CD4-positive, alpha-beta T cell treated with Interleukin-2 at 100 ng/mL for 4 hours (primary cell): ENCODE data around the gene ARHGEF40.

ENCODE experiments used
- DNase-seq: peaks from one replicate; pipeline ENCODE4 v3.0.0-alpha.2; 2020; ENCODE audit warnings: low spot score

The ARHGEF40 gene

DNA sequence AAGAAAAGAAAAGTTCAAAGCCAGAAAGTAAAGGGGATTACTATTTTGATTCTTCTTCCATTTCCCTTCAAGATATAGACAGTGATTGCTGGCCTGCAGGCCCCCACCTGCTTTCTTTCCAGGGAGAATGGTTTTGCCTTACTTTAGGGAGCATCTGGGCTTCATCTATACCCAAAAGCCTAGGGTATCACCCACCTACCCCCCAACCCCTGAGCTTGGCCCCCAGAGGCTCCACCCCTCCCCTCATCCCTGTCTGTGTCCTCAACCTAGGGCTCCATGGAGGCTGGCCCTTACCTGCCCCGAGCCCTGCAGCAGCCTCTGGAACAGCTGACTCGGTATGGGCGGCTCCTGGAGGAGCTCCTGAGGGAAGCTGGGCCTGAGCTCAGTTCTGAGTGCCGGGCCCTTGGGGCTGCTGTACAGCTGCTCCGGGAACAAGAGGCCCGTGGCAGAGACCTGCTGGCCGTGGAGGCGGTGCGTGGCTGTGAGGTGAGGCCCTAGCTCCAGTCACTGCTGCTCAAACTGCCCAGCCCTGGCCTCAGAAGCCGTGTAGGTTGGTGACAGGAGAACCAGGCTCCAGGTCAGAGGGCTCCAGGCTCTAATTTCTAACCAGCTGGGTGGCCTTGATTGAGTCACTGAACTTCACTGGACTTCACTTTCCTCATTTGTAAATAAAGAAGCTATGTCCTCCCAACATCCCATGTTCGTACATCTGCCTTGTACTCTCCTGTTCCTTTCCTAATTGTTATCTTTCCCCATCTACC, 13.6 kb downstream of the ARHGEF40 start:
- no peak for DNase-seq

DNA sequence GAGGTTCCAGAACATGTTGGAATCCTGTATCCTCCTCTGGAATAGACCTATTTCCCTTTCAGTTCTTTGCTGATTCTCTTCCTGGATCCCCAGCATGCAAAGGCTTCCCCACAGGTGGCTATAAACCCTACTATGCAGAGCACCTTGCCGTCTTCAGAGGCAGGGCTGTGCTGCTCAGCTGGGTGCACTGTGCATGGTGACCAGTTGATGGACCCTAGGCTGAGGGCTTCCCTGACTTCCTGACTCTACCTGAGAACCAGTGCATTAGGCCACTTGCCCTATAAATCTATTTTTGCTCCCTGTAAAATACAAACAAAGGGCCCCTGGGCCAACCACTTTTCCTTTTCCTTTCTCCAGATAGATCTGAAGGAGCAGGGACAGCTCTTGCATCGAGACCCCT, 14.3 kb downstream of the ARHGEF40 start:
- no peak for DNase-seq

DNA sequence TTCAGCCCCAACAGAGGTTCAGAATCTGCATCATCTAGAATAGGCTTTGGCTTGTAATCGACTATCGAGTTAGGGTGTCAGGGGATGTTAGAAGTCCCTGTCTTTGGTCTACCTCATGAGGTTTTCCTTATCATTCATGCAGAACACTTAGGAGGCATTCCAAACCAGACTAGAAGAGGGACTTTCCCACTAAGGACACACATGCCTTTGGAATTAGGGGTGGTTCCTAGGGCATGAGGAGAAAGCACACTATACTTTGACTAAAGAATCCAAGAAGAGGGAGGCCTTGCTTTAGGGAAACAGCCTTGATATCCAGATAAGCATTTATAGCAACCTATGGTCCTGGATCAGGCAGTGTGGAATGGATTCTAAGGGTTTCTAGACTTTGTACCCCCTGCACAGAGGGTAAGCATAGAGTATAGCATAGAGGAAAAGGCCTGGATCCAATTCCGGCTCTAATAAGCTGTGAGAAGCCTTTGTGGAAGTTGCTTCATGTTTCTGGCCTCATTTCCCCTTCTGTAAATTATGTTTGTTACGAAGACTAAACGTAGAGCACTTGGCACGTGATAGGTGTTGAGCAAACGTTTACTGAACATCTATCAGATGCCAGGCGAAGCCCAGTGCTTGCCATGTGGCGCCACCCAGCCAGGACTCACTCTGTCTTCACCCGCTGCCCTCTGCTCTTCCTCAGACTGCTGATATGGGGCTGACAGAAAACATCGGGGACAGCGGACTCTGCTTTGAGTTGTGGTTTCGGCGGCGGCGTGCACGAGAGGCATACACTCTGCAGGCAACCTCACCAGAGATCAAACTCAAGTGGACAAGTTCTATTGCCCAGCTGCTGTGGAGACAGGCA, 15.1 kb downstream of the ARHGEF40 start:
- no peak for DNase-seq

DNA sequence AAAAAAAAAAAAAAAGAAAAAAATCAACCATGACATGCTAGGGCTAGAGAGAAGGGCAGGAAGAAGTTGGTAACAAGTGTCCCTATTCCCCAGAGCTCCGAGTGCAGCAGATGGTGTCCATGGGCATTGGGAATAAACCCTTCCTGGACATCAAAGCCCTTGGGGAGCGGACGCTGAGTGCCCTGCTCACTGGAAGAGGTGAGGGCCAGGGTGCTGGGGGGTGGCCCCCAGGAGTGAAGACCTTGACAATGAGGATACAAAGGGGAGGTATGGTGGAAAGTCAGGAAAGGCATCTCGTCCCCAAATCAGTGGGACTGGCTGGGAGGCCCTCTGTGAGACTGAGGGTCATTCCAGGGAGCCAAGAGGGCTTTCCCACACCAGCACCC, 16.8 kb downstream of the ARHGEF40 start:
- DNase-seq: no peak

DNA sequence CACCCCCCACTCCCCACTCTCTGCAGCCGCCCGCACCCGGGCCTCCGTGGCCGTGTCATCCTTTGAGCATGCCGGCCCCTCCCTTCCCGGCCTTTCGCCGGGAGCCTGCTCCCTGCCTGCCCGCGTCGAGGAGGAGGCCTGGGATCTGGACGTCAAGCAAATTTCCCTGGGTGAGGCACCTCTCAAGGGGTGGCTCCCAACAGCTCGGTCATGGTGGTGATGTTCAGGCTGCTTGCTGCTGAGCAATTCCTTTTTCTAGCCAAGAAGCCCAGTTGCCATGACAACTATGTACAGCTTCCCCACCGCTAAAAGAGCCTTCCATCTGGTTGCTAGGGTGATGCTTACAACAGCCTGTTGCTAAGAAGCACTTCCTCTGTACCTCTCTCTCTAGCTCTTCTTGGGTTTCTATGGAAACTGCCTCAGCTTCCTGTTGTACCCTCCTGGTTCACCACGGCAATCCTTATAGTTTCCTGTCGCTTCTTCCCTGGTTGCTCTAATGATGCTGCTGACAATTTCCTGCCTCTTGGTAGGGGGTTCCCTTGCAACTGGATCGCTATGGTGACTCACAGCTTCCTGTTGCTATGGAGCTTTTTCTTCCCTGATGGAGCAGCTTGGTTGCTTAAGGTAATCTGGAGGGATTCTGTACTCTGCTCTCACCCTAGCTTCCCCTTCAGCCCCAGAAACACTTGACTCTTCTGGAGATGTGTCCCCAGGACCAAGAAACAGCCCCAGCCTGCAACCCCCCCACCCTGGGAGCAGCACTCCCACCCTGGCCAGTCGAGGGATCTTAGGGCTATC, 17.4 kb downstream of the ARHGEF40 start:
- peak; percentile 97 for DNase-seq

DNA sequence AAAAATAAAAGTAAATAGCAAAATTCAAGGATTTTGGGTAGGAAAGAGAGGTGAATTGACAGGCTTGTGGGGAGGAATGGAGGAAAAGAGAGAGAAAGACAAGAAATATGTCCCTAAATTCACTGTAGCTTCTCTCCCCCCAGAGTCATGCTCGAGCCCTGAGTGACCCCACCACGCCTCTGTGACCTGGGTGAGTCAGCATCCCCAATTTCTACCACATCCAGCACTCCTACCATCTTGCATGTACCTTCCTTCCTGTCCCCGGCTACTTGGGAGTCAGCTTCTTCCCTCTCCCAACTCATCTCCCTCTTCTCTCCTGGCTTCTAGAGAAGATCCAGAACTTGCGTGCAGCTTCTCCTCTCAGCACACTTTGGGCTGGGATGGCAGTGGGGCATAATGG, 18.6 kb downstream of the ARHGEF40 start:
- no peak for DNase-seq

DNA sequence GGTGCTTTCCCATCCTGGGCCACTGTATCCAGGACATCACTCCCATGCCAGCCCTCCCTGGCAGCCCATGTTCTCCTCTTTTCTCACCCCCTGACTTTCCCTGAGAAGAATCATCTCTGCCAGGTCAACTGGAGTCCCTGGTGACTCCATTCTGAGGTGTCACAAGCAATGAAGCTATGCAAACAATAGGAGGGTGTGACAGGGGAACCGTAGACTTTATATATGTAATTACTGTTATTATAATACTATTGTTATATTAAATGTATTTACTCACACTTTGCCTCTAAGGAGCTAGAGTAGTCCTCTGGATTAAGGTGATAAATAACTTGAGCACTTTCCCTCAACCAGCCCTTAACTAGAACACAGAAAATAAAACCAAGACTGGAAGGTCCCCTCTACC, 19.2 kb downstream of the ARHGEF40 start:
- no peak for DNase-seq

DNA sequence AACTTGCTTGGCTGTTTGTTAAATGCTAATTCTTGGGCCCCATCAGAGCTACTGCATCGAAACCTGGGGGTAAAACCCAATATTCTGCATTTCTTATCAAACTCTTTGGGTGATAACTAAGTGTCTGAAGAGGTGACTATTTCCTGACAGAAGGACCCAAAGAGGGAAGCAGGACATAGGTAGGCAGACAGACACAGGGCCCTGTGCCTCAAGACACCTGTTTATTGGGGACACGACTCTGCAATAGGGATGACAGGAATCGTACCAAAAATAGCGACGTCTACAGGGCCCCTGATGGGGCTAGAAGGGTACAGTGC, 19.7 kb downstream of the ARHGEF40 start:
- DNase-seq: no peak

DNA sequence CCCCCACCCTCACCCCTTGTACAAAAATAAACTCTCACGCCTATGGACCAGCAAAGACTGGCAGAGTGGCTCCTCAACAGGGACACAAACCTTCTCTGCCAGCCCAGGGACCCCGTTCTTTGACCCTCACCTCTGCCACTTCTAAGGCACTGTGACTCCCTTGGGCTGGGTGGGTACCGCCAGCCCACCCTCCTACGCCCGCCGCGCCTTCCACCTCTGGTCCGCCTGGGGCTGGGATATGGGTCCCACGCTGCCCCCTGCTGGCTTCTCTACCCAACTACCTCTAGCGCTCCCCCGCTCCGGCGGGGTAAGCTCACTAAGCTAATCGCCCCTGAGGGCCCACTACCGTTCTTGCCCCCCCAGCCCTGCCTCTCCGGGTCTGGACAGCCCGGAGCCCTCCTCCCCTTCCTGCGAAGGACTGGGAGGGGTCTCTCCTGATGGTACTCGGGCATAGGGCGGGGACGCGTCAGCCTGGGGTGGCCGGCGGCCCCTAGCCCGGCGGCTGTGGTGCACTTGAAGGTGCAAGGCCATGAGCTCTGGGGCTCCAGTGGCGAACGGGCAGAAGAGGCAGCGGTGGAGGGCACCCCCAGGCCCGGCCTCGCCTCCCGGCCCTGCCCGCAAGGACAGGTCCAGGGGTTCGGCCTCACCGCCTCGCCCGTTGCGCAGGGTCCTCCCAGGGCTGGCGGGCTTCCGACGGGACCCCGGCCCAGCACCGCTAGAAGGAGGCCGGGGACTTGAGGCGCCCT, 20.3 kb downstream of the ARHGEF40 start:
- no peak for DNase-seq

DNA sequence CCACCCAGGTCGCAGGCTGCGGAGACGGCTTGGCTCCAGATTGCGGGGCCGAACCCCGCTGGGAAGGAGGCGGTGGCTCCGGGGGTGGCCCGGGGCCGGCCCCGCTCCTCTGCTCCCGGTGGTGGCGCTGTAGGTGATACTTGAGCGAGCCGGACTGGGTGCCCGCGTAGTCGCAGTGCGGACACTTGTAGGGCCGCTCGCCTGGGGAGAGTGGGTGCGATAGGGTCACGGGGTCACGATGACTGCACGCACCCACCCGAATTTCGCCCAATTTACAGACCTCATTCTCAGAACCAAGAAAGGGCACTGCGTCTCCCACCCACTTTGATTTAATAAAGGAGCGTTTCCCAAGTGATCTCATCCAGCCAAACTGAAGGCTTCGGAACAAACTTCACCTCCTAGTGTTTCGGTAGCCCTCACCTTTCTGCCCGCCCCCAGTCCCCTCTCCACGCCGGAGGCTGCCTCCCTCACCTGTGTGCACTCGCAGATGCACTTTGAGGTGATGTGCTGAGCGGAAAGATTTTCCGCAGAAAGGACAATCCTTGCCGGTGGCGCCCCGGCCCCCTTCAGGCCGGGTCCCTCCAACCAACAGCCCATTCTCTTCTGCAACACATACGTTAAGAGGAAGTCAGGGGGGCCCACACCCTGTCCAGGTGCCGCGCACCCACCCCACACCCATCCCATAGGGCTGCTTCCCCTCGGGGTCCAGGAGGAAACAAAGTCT, 21.0 kb downstream of the ARHGEF40 start:
- DNase-seq: no peak

DNA sequence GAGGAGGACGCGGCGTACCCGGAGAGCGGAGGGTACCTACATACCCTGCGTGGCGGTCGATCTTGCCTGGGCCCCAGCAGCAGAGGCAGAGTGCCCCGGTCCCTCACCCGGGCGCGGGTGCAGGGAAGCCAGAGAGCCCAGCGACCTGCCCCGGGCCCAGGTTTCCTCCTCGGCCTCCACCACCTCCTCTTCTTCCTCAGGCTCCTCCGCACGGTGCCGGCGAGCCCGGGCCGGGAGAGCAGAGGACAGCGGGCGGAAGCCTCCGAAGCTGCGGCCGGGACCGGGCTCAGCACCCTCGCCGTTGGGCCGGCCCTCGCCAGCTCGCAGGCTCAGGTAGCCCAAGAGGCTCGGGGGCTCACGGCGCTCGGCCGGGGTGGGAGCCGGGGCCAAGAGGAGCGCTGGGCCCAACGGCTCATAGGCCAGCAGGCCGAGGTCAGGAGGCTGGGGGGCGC, 21.7 kb downstream of the ARHGEF40 start:
- no peak for DNase-seq

DNA sequence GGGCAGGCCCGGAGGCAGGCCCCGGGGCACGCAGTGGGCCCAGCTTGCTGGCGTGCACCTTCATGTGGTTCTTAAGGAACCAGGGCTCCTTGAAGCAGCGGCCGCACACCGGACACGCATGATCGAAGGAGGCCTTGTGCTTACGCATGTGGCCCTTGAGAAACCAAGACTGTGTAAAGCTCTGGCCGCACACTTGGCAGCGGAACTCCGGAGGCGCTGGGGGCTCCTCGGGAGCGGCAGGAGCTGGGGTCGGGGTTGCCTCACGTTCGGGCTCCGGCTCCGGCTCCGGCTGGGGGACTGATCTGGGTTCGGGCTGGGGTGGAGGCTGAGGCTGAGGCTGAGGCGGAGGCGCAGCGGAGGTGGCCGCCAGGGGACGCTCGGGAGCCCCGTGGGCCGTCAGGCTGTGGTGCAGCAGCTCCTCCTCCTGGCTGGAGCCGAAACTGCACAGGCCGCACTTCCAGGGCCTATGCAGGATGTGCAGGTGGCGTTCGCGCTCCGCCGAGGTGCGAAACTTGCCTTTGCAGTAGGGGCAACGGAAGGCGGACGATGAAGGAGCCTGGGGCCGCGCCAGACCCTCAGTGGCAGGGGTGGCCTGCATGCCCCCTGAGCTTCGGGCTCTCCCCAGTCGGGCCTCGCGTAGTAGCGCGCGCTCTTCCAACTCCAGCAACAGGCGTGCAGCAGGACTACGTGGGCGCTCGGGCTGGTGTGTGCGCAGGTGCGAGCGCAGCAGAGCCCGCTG, 22.3 kb downstream of the ARHGEF40 start:
- DNase-seq: peak; percentile 90

DNA sequence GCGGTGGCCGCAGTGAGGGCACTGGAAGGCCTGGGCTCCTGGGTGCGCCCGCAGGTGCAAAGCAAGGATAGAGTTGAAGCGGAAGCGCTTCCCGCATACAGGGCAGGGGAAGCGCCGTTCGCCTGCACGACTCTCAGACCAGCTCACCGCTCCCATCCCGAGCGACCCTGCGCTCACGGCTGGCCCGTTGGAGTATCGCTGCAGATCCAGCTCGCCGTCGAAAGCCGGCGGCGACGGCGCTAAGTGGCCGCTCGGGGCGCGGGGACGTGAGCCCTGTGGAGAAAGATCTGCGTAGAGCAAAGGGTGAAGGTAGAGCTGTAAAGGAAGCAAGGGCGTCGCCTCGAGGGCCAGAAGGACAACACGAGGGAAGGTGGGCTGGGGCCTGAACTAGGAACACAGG, 22.9 kb downstream of the ARHGEF40 start:
- DNase-seq: no peak

DNA sequence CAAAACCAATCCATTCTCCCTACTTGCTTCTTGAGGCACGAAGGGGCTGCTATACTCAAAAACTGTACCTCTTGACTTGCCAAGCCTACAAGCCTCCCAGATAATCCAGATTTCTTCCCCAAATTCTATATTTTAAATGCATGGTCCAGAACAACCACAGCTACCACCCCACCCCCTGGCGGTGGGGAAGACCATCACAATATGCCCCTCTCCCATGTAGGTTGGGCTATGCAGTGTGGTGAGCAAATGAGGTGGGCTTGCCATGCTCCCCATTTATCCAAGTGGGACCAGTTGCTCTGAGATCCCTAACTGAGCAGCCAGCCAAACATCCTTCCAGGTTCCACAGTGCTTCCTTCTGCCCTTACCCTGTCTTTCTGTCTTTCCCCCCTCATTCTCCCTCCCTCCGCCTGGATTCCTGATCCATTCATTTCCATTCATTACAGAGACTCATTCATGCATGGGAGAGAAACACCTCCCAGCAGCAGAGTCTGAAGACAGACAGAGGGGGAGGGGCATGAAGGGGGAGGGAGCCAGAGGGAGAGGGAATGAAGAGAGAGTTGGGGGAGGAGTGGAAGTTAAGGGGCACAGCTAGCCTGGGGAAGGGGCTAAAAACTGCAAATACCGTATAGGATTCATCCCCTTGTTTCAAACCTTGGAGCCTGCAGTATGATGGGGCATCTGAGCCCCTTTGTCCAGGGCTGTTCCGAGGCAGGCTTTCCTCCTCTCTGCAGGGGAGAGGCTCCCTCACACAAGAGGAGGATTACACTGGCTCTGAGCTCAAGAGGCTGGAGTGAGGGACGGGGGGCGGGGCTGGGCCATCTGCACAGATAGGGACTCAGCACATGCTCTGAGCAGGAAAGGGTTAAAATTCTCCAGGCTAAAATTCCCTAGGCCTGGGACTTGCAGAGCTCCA, 23.9 kb downstream of the ARHGEF40 start:
- no peak for DNase-seq

DNA sequence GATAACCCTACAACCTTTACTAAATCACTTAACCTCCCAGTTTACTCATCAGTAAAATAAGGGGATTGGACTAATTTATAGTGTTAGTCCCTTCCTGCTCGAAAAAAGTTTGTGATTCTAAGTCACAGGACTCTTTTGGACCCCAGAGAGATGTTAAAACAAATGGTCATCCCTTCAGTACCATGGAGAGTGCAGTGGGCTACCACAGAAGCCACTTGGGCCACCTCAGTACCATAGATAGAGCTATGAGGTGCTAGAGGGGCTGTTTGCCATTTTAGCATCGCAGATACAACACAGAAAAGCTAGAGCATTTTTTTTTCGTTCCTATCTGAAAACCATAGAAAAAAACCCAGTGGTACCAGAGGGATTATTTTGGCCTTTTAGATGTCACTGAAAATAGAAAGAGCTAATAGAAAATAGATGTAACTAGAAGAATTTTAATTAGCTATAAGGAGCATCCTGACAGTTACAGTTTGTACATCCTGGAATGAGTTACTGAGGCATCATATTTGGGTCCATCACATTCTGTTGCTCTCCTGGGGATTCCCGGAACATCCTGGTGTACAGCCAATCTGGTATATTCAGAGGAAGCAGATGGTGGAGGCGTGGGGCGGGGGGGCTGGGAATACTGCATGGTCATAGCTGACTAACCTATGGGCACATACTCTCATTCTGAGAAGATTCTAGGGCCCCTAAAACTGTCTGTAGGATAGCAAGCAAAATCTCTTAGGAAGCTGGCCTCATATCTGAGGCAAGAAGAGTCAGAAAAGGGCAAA, 25.5 kb downstream of the ARHGEF40 start:
- DNase-seq: no peak

DNA sequence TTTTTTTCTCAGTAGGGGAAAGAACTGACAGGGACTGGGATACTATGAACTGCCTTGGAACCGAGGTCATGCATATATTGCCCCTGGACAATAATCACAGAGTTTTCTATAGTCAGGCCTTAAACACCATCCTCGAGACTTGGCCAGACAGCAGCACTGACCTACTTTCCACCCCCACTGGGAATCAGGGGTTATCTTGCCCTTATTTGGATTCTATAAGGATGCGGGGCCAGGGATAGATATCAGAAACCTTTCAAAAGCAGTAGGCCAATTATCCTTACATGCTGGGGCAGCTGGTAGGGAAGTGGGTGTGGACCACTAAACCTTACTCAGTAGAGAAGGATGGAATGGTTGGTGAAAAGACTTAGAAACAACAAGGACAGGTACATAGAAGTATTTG, 26.3 kb downstream of the ARHGEF40 start:
- DNase-seq: no peak

DNA sequence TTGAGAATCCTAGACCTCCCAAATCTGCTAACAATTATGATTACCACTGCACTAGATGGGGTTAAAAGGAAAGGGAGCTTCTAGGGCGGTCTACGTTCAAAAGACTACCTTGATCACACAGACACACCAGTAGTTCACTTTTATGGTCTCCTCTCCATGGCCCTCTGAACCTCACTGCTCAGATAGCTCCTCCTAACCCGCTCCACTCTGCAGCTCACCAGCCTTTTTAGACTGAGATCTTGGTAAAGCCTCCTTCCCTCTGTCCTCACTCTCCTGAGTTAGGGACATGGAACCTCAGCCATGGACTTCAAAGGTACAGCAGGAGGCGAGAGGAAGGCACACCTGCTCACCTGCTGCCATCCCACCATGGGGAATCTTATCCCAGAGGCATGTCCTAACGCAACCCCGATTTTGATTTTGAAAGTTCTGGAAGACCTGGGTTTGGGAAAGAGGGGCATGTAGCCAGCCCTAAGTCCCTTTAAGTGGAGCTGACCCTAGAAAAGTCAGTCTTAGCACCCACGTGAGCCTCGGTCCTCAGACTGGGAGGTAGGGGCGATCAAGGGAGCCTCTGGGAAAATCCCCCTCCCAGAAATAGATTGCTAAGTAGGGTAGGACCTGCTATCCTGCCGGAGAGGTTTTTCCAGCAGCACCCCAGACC, 27.0 kb downstream of the ARHGEF40 start:
- no peak for DNase-seq

DNA sequence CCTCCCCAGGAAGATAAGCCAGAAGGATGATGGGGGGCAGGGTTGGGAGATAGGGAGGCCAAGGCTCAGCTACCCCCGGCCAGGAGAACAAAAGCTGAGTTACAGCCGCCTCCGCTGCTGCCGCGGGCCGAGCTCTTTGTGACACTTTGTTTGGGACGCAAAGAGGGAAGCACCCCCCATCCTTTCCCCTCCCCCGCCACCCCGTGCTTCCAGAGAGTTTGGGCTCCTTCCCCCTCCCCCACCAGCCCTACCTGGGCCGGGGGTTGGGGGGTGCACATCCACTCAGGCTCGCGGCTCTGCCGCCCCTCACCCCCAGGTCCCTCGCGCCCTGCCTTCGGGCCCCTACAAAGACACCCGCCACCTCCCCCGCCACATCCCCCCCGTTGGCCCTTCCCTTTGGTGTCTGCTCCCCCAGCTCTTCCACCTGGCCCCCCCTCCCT, 27.6 kb downstream of the ARHGEF40 start:
- no peak for DNase-seq
